K562 (cell line): Measurements from ENCODE around the gene WTAP. TPM values are rescaled to one million over a fixed set of nuclear protein-coding genes. Genes with fewer than 3 reads are reported as not detected.

Source experiments
- ATAC-seq: fragments of 200-7000 bp; cut with Tn5 transposase; 3 replicates; pipeline ENCODE4 v1.9.1; 2020; ENCODE audit warnings: moderate library complexity
- BruUV-seq: library from RNA; stranded (reverse); fragments of 400-500 nt; replicated peaks from 2 replicates; lab custom pipeline; 2021; lab: Mats Ljungman, UMichigan
- CTCF ChIA-PET: fragments of 300-600 bp; formaldehyde crosslinking; extraction: SDS; loops from one replicate; lab custom pipeline; 2021; ENCODE audit warnings: low intra/inter-chr PET ratio; lab: Yijun Ruan, JAX
- POLR2A ChIA-PET: fragments of 300-600, 350-650 bp; sonication (Branson Sonifier 250); formaldehyde crosslinking; extraction: SDS; loops from one replicate; lab custom pipeline; 2021; ENCODE audit warnings: antibody characterized with exemption, inconsistent platforms; lab: Yijun Ruan, JAX
- DNase-seq, 4 experiments: peaks; one replicate each; pipeline versions ENCODE4 v3.0.0 to v3.0.0-alpha.2; 2011 to 2018; ENCODE audit warnings: low spot score in 3 of 4, mixed read lengths in 3 of 4; ENCODE audit errors: extremely low read depth in 1 of 4
- FAIRE-seq: peaks from 2 replicates; lab custom pipeline; 2011; peaks lifted over from hg19 to GRCh38; lab: Jason Lieb, UNC
- H2AFZ ChIP-seq: 2 replicates; pipeline ENCODE4 v1.6.0; 2011; ENCODE audit warnings: low read depth, low read length, control low read depth, inconsistent platforms
- H3K27ac ChIP-seq: fragments of 200-600 bp; 3 replicates; pipeline ENCODE4 v1.8.0; 2011; ENCODE audit warnings: low read depth, mild to moderate bottlenecking, control low read depth, inconsistent platforms, low read length, moderate library complexity, mixed read lengths; ENCODE audit errors: extremely low read depth
- H3K27me3 ChIP-seq, 2 experiments: fragments of 300-600 bp in 1 of 2; 2 replicates in 1 of 2; 3 replicates in 1 of 2; pipeline versions ENCODE4 v1.6.0 to v1.8.0; 2011; ENCODE audit warnings: inconsistent platforms in 2 of 2, low read length in 2 of 2, mild to moderate bottlenecking in 1 of 2, mixed read lengths in 1 of 2, moderate library complexity in 1 of 2; ENCODE audit not compliant: control insufficient read depth in 2 of 2, insufficient read depth in 2 of 2
- H3K36me3 ChIP-seq: fragments of 300-600 bp; 3 replicates; pipeline ENCODE4 v1.8.0; 2011; ENCODE audit warnings: mild to moderate bottlenecking, low read length, inconsistent platforms; ENCODE audit not compliant: control insufficient read depth, insufficient read depth
- H3K4me1 ChIP-seq, 2 experiments: fragments of 200-600 bp in 1 of 2; replicated peaks in 1 of 2; 2 replicates in 1 of 2; 3 replicates in 1 of 2; pipeline versions ENCODE4 v1.5.1 to v1.8.0; 2011; ENCODE audit warnings: inconsistent platforms in 2 of 2, low read length in 2 of 2, mild to moderate bottlenecking in 1 of 2, mixed read lengths in 1 of 2, moderate library complexity in 1 of 2; ENCODE audit not compliant: control insufficient read depth in 2 of 2, insufficient read depth in 2 of 2
- H3K4me2 ChIP-seq: 2 replicates; pipeline ENCODE4 v1.6.1; 2011; ENCODE audit warnings: low read length, control low read depth, inconsistent platforms, mixed read lengths; ENCODE audit not compliant: insufficient read depth
- H3K4me3 ChIP-seq: fragments of 200-600 bp; sonication (generic), shearing (Covaris generic); 2 replicates; pipeline ENCODE4 v1.5.1; 2016; ENCODE audit warnings: control low read depth, inconsistent platforms
- H3K79me2 ChIP-seq: fragments of 200-600 bp; 3 replicates; pipeline ENCODE4 v1.8.0; 2011; ENCODE audit warnings: low read length, inconsistent platforms; ENCODE audit not compliant: control insufficient read depth, insufficient read depth
- H3K9ac ChIP-seq, 2 experiments: 2 replicates each; pipeline versions ENCODE4 v1.6.0 to v1.6.1; 2011; ENCODE audit warnings: low read depth in 2 of 2, low read length in 2 of 2, control low read depth in 1 of 2, inconsistent platforms in 1 of 2, mild to moderate bottlenecking in 1 of 2, mixed read lengths in 1 of 2; ENCODE audit not compliant: insufficient read depth in 1 of 2
- H3K9me1 ChIP-seq: one replicate; pipeline ENCODE4 v1.6.0; 2011; ENCODE audit warnings: inconsistent platforms, mild to moderate bottlenecking, low read length, moderate library complexity; ENCODE audit not compliant: control insufficient read depth, insufficient read depth
- H3K9me3 ChIP-seq: replicated peaks from 2 replicates; pipeline ENCODE4 v1.5.1; 2011; ENCODE audit warnings: low read depth, low read length, inconsistent platforms; ENCODE audit not compliant: control insufficient read depth, insufficient read depth
- H4K20me1 ChIP-seq: replicated peaks from 2 replicates; pipeline ENCODE4 v1.6.1; 2011; ENCODE audit warnings: low read length, inconsistent platforms, mixed read lengths; ENCODE audit not compliant: control insufficient read depth, insufficient read depth
- ATF7 ChIP-seq: fragments of 450-650 bp; IDR thresholded peaks from 2 replicates; pipeline ENCODE4 v1.7.1; 2014; ENCODE audit warnings: mild to moderate bottlenecking, moderate library complexity
- C11orf30 ChIP-seq: fragments of 450-650 bp; IDR thresholded peaks from 2 replicates; pipeline ENCODE4 v1.6.1; 2016; ENCODE audit warnings: low read depth, mild to moderate bottlenecking
- CLOCK ChIP-seq: fragments of 250-450 bp; sonication (Bioruptor Pico); IDR thresholded peaks from 2 replicates; pipeline ENCODE4 v1.4.0; 2020; ENCODE audit warnings: mild to moderate bottlenecking, moderate library complexity, borderline replicate concordance
- DACH1 ChIP-seq: fragments of 450-650 bp; IDR thresholded peaks from 2 replicates; pipeline ENCODE4 v1.6.1; 2018; ENCODE audit not compliant: partially characterized antibody
- SPI1 ChIP-seq: IDR thresholded peaks from 2 replicates; pipeline ENCODE4 v1.6.1; 2011; ENCODE audit warnings: low read depth, low read length, control low read depth, borderline replicate concordance
- ZNF316 ChIP-seq: fragments of 450-650 bp; IDR thresholded peaks from 2 replicates; pipeline ENCODE4 v1.6.1; 2016
- WGBS: fragments of 100-300 bp; shearing (Covaris generic); methylation state at CpG from one replicate; pipeline ENCODE4 v1.1.6; 2016; ENCODE audit warnings: low coverage, mixed read lengths; ENCODE audit not compliant: insufficient coverage; ENCODE audit errors: missing lambda C conversion rate; 5-methylcytosine and 5-hydroxymethylcytosine counted together
- in situ Hi-C: fragments of 300-500 bp; cut with MboI; formaldehyde crosslinking; loops from 4 replicates; pipeline ENCODE4 v1.15.0; 2018; ENCODE audit warnings: inconsistent platforms, mixed read lengths
- intact Hi-C: fragments of 100-400 bp; cut with micrococcal nuclease; formaldehyde crosslinking; loops from 2 replicates; pipeline ENCODE4 v1.14.2; 2022
- polyA plus RNA-seq, 8 experiments: library from polyadenylated mRNA; depleted of rRNA in 4 of 8; stranded (reverse) in 5 of 8; unstranded in 3 of 8; fragments of >200 nt; fragmentation: Nextera tagmentation in 2 of 8; fragmentation: Illumina TruSeq in 1 of 8; extraction: Ambion mirVana in 2 of 8; extraction: Trizol in 1 of 8; gene quantifications; 2 replicates each; pipeline versions ENCODE4 v1.2.1 to v1.2.3, GENCODE V29; 2011 to 2014; ENCODE audit warnings: inconsistent platforms in 1 of 8, missing spikeins in 1 of 8
- total RNA-seq, 7 experiments: library from RNA; depleted of rRNA in 6 of 7; stranded (reverse); fragments of >200 nt in 6 of 7; fragmentation: Illumina TruSeq in 2 of 7; extraction: Trizol in 2 of 7; gene quantifications; 2 replicates each; pipeline versions ENCODE4 v1.2.1 to v1.2.3, GENCODE V29; 2011 to 2021; ENCODE audit warnings: low replicate concordance in 1 of 7

The WTAP gene
- total and polyA plus RNA-seq, 9 of the 15 experiments (the other 6 are each of a cell fraction or from before 2014, with no cell fraction given) = 52.4 to 156 (median 110) TPM

GRCh38 chr6:159729598-159730331 is 2.5 kb downstream of the WTAP start:
- peak overlapping the region in 1 of 2 experiments; percentile 97; a peak in 1 of 4 replicates for H3K9ac ChIP-seq
- TF ChIP-seq DACH1 = peak; percentile 78
- no peak for TF ChIP-seq ATF7
- TF ChIP-seq ZNF316 = peak; percentile 36; the same call in 1 of the 2 replicates
- peak; percentile 18; the same call in 1 of the 2 replicates for TF ChIP-seq SPI1
- peak; percentile 44; the same call in 1 of the 2 replicates for TF ChIP-seq C11orf30
- no peak for TF ChIP-seq CLOCK
- WGBS = 19% methylated on average over 4 of the region's 4 CpGs
- no peak overlapping the region for H2AFZ ChIP-seq
- intact Hi-C loops = loop anchor here (10.0 kb wide), 1 partner anchor 245 kb away; no protein-coding TSS in a partner anchor
- CTCF ChIA-PET = no interaction called here
- peaks cover 10 to 12% of the 10 kb centered on the region in 2 experiments; a peak in 4 of 5 replicates for H3K4me1 ChIP-seq
- no peak overlapping the region for H3K27ac ChIP-seq
- no TSS peak for BruUV-seq
- H3K79me2 ChIP-seq = peaks cover 98% of the 10 kb centered on the region
- peak overlapping the region; percentile 69 for H3K4me2 ChIP-seq
- ATAC-seq (no peak), FAIRE-seq (peak; percentile 54), DNase-seq (peak in 1 of 4 experiments; percentile 35)
- peaks cover 24% of the 10 kb centered on the region; the same call in 1 of the 2 replicates for H4K20me1 ChIP-seq
- H3K9me1 ChIP-seq = no peaks in the 10 kb centered on the region
- H3K4me3 ChIP-seq = peak overlapping the region; percentile 88; the same call in 1 of the 2 replicates
- no peaks in the 10 kb centered on the region for H3K9me3 ChIP-seq
- POLR2A ChIA-PET = interaction anchor here (0.5 to 2.9 kb wide), 7 partner anchors 8 to 249 kb away, joined by 3 to 28 read pairs (median 4); partner anchors contain the start of gene ACAT2
- peaks cover 29% of the 10 kb centered on the region; the same call in 2 of the 3 replicates for H3K36me3 ChIP-seq
- H3K27me3 ChIP-seq = no peaks in the 10 kb centered on the region
- in situ Hi-C loops = no loop called here
